Common myeloid progenitor, CD34-positive (primary cell): ENCODE results near the gene RETREG1.
"Not testable (repeated sequence)": the region's sequence is repeated elsewhere in the genome, so short reads cannot be mapped to it uniquely, and the experiment has no call there.

Experiments used
- CTCF ChIA-PET: fragments of 350-600 bp; sonication (Branson Sonifier 250); formaldehyde crosslinking; loops from one replicate; lab custom pipeline; 2021; ENCODE audit warnings: antibody characterized with exemption; lab: Charles Lee
- POLR2A ChIA-PET: fragments of 350-600 bp; sonication (Branson Sonifier 250); formaldehyde crosslinking; loops from one replicate; lab custom pipeline; 2021; ENCODE audit warnings: antibody characterized with exemption; lab: Charles Lee
- DNase-seq, 3 donors: peaks; one replicate each; pipeline versions ENCODE4 v3.0.0 to v3.0.0-alpha.2; 2013
- H3K27ac ChIP-seq, 2 experiments: 1 replicate in 1 of 2; 2 replicates in 1 of 2; pipeline ENCODE4 v1.7.0; 2013; ENCODE audit warnings: inconsistent platforms in 2 of 2, low read length in 2 of 2, mild to moderate bottlenecking in 2 of 2, low read depth in 1 of 2, moderate library complexity in 1 of 2; ENCODE audit not compliant: severe bottlenecking in 2 of 2, insufficient read depth in 1 of 2, poor library complexity in 1 of 2
- H3K27me3 ChIP-seq, 5 experiments: replicated peaks in 2 of 5; 1 replicate in 3 of 5; 2 replicates in 2 of 5; pipeline versions ENCODE4 v1.6.1 to v1.7.0; 2013; ENCODE audit warnings: low read length in 4 of 5, mild to moderate bottlenecking in 2 of 5, moderate library complexity in 2 of 5, inconsistent platforms in 1 of 5; ENCODE audit not compliant: insufficient read depth in 5 of 5, control insufficient read depth in 4 of 5
- H3K36me3 ChIP-seq, 4 experiments: 1 replicate in 2 of 4; 2 replicates in 2 of 4; pipeline versions ENCODE4 v1.6.1 to v1.7.0; 2013; ENCODE audit warnings: low read length in 3 of 4, control low read depth in 1 of 4, mild to moderate bottlenecking in 1 of 4; ENCODE audit not compliant: control insufficient read depth in 4 of 4, insufficient read depth in 4 of 4
- H3K4me1 ChIP-seq, 4 experiments: 1 replicate in 3 of 4; 2 replicates in 1 of 4; pipeline versions ENCODE4 v1.6.1 to v1.7.1; 2013; ENCODE audit warnings: low read length in 3 of 4, mild to moderate bottlenecking in 3 of 4, control low read depth in 1 of 4, inconsistent platforms in 1 of 4, moderate library complexity in 1 of 4; ENCODE audit not compliant: control insufficient read depth in 4 of 4, insufficient read depth in 4 of 4; ENCODE audit errors: control extremely low read depth in 1 of 4
- H3K4me3 ChIP-seq, 7 experiments: 1 replicate in 4 of 7; 2 replicates in 3 of 7; pipeline versions ENCODE4 v1.5.1 to v1.7.0; 2013; ENCODE audit warnings: mild to moderate bottlenecking in 7 of 7, low read length in 6 of 7, moderate library complexity in 6 of 7, inconsistent platforms in 2 of 7, low read depth in 2 of 7, control low read depth in 1 of 7; ENCODE audit not compliant: insufficient read depth in 4 of 7, control insufficient read depth in 1 of 7; ENCODE audit errors: extremely low read depth in 1 of 7
- H3K9me3 ChIP-seq, 5 experiments: 1 replicate in 4 of 5; 2 replicates in 1 of 5; pipeline versions ENCODE4 v1.6.1 to v1.7.1; 2013; ENCODE audit warnings: low read length in 4 of 5, mild to moderate bottlenecking in 2 of 5, inconsistent platforms in 1 of 5, low read depth in 1 of 5, moderate library complexity in 1 of 5; ENCODE audit not compliant: control insufficient read depth in 4 of 5, insufficient read depth in 2 of 5; ENCODE audit errors: control extremely low read depth in 1 of 5
- WGBS: methylation state at CpG from one replicate; pipeline ENCODE4 v1.1.5; 2013; ENCODE audit not compliant: insufficient coverage; 5-methylcytosine and 5-hydroxymethylcytosine counted together

The RETREG1 gene

GRCh38 chr5:16541592-16541991 lies 75.2 kb downstream of the RETREG1 start:
- H3K27me3 ChIP-seq, POLR2A ChIA-PET, H3K4me1 ChIP-seq, H3K9me3 ChIP-seq, H3K36me3 ChIP-seq, DNase-seq, CTCF ChIA-PET, H3K4me3 ChIP-seq, H3K27ac ChIP-seq: not testable (repeated sequence)

GRCh38 chr5:16540421-16540820 lies 76.4 kb downstream of the RETREG1 start:
- no peak for DNase-seq
- Histone ChIP-seq H3K4me3 (no peak overlapping the region), H3K36me3 (no peaks in the 10 kb centered on the region), H3K4me1 (no peaks in the 10 kb centered on the region), H3K27me3 (no peaks in the 10 kb centered on the region), H3K9me3 (no peaks in the 10 kb centered on the region), H3K27ac (no peak overlapping the region)
- ChIA-PET CTCF (no interaction called here), POLR2A (no interaction called here)
- WGBS, result 70% methylated on average over 1 of the region's 3 CpGs

GRCh38 chr5:16539169-16539666 lies 77.6 kb downstream of the RETREG1 start:
- Histone ChIP-seq H3K27me3 (no peaks in the 10 kb centered on the region), H3K36me3 (no peaks in the 10 kb centered on the region), H3K27ac (no peak overlapping the region), H3K9me3 (no peaks in the 10 kb centered on the region), H3K4me3 (no peak overlapping the region), H3K4me1 (no peaks in the 10 kb centered on the region)
- no peak for DNase-seq
- ChIA-PET CTCF (no interaction called here), POLR2A (no interaction called here)
- 95% methylated on average over 12 of the region's 12 CpGs for WGBS

GRCh38 chr5:16538006-16538405 lies 78.8 kb downstream of the RETREG1 start:
- Histone ChIP-seq H3K4me3 (no peak overlapping the region), H3K27ac (no peak overlapping the region), H3K9me3 (no peaks in the 10 kb centered on the region), H3K36me3 (no peaks in the 10 kb centered on the region), H3K27me3 (no peaks in the 10 kb centered on the region), H3K4me1 (no peaks in the 10 kb centered on the region)
- ChIA-PET CTCF (interaction anchor here (0.6 to 0.9 kb wide), 2 partner anchors 15 to 23 kb away, joined by 3 to 4 read pairs; no protein-coding TSS in a partner anchor), POLR2A (no interaction called here)
- no peak for DNase-seq
- WGBS, result 97% methylated on average over 8 of the region's 8 CpGs

GRCh38 chr5:16536818-16537217 lies 80.0 kb downstream of the RETREG1 start:
- POLR2A ChIA-PET, result no interaction called here
- 95% methylated on average over 2 of the region's 4 CpGs for WGBS
- H3K9me3 ChIP-seq, result no peaks in the 10 kb centered on the region
- H3K36me3 ChIP-seq, result no peaks in the 10 kb centered on the region
- H3K4me1 ChIP-seq, result no peaks in the 10 kb centered on the region
- no peak overlapping the region for H3K27ac ChIP-seq
- no peaks in the 10 kb centered on the region for H3K27me3 ChIP-seq
- no peak overlapping the region for H3K4me3 ChIP-seq
- no peak for DNase-seq
- CTCF ChIA-PET, result interaction anchor here (0.7 kb wide), 1 partner anchor 14 kb away, joined by 3 read pairs; no protein-coding TSS in a partner anchor

GRCh38 chr5:16536246-16536645 lies 80.6 kb downstream of the RETREG1 start:
- H3K27ac ChIP-seq, result no peak overlapping the region
- no peaks in the 10 kb centered on the region for H3K4me1 ChIP-seq
- WGBS, result 100% methylated on average over 5 of the region's 6 CpGs
- H3K4me3 ChIP-seq, result no peak overlapping the region
- no peaks in the 10 kb centered on the region for H3K27me3 ChIP-seq
- POLR2A ChIA-PET, result no interaction called here
- CTCF ChIA-PET, result no interaction called here
- no peaks in the 10 kb centered on the region for H3K36me3 ChIP-seq
- H3K9me3 ChIP-seq, result no peaks in the 10 kb centered on the region
- no peak for DNase-seq

GRCh38 chr5:16534280-16534679 lies 82.5 kb downstream of the RETREG1 start:
- DNase-seq, result no peak
- CTCF ChIA-PET, result interaction anchor here (0.6 to 0.7 kb wide), 2 partner anchors 16 to 25 kb away, joined by 3 read pairs; no protein-coding TSS in a partner anchor
- POLR2A ChIA-PET, result no interaction called here
- no peaks in the 10 kb centered on the region for H3K27me3 ChIP-seq
- H3K27ac ChIP-seq, result no peak overlapping the region
- no peaks in the 10 kb centered on the region for H3K4me1 ChIP-seq
- no peak overlapping the region for H3K4me3 ChIP-seq
- H3K36me3 ChIP-seq, result no peaks in the 10 kb centered on the region
- no peaks in the 10 kb centered on the region for H3K9me3 ChIP-seq
- 100% methylated on average over 1 of the region's 1 CpG for WGBS
